Measurements from ENCODE around the gene SLC8A2. TPM values are rescaled to one million over a fixed set of nuclear protein-coding genes. Genes with fewer than 3 reads are reported as not detected.
A peak's percentile ranks its signal among the peaks of the same experiment; 100 is the strongest.
"Not testable (repeated sequence)": the region's sequence is repeated elsewhere in the genome, so short reads cannot be mapped to it uniquely, and the experiment has no call there.

Gene SLC8A2
- total RNA-seq, 1 donor from 2014 or later, result 0.27 TPM

DNA sequence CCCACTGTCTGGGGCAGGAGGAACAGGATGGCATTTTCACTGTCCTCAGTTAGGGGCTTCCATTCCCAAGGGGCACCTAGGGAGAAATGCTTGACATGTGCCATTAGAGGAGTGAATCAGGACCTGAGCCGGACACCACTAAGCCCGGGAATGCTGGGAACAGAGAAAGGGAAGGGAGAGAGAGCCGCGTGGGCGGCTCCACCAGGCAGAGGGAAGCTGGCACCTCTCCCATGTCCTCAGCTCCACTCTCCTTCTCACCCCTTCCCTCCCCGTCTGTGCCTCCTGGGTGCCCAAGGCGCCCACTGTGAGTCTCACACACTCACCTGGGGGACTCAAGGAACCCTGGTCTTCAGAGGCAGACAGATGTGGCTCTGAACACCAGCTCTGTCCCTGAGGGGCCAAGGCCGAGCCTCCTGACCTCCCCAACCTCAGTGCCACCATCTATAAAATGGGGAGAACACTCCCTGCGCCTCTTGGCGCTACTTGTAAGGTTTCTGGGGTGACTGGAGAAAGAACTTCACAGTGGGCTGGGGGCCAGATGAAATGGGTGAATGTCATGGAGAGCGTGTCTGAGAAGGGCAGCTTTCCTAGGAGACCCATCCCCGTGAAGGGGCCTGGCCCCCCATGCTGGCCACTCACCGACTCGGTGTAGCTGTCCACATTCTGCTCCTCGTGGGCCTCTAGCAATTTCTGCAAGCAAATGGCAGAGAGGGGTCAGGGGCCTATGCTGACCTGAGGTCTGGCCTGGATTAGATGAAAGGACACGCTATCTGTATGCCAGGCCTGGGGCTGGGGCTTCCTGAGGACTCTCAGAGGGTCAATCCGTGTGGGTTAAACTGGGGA is 17.6 kb upstream of the SLC8A2 start:
- DNase-seq (peak; percentile 11), ATAC-seq (no peak)
- Histone ChIP-seq H3K27ac (no peak overlapping the region), H3K27me3 (ENCODE audit: low read depth) (no peaks in the 10 kb centered on the region), H3K4me1 (peaks cover 8% of the 10 kb centered on the region), H3K9me3 (no peaks in the 10 kb centered on the region), H3K36me3 (peaks cover 64% of the 10 kb centered on the region), H3K4me3 (no peak overlapping the region)
- TF ChIP-seq, protein P1, sequence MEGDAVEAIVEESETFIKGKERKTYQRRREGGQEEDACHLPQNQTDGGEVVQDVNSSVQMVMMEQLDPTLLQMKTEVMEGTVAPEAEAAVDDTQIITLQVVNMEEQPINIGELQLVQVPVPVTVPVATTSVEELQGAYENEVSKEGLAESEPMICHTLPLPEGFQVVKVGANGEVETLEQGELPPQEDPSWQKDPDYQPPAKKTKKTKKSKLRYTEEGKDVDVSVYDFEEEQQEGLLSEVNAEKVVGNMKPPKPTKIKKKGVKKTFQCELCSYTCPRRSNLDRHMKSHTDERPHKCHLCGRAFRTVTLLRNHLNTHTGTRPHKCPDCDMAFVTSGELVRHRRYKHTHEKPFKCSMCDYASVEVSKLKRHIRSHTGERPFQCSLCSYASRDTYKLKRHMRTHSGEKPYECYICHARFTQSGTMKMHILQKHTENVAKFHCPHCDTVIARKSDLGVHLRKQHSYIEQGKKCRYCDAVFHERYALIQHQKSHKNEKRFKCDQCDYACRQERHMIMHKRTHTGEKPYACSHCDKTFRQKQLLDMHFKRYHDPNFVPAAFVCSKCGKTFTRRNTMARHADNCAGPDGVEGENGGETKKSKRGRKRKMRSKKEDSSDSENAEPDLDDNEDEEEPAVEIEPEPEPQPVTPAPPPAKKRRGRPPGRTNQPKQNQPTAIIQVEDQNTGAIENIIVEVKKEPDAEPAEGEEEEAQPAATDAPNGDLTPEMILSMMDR (IDR thresholded peaks at IDR 0.05), result no peak
- intact Hi-C loops (cut with DNase I), result no loop called here

DNA sequence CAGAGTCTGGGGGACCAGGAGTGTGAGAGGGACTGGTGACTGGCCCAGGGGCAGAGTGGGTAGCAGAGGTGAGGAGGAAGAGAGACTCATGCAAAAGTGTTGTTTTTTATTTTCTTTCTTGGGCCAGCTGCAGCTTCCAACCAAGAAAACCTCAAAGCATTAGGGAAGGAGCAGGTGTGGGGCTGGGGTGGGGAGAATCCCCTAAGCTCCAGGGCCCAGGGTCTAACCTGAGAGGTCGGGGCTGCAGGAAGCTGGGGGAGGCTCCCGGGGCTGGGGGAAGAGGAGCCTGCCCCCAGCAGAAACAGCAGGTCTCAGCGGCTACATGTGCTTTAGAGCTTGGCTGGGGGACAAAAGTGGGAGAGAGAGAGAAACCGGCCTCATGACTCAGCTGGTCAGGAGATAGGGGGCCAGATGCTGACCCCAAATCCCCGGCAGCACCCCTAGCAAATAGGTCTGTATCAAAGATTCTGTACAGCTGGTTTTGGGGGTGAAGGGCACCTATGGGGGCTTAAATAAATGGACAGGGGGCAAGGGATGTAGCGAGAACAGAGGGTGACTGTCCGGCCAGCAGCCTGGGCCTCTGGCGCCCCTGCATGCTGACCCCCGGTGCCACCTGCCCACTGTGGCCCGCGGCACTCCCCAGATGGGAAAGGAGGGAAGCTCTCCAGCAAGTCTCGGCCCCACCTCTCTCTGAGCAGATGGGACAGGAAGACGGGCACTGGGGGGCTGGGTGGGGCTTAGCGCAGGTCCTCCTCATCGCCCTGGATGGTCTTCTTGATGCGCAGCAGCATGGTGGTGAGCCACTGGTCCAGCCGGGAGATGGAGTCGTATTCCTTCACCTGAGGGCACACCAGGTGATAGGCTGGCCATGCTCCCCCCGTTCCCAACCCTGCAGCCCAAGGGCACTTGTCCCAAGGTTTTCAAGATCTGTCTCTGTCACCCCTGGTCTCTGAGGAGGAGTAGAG is 16.1 kb upstream of the SLC8A2 start:
- H3K27me3 ChIP-seq (ENCODE audit: low read depth), result no peaks in the 10 kb centered on the region
- DNase-seq, result peak; percentile 22
- ATAC-seq, result no peak
- no peak overlapping the region for H3K27ac ChIP-seq
- TF ChIP-seq, protein P1 (IDR thresholded peaks at IDR 0.05), result no peak
- intact Hi-C loops (cut with DNase I), result no loop called here
- H3K9me3 ChIP-seq, result no peaks in the 10 kb centered on the region
- H3K4me3 ChIP-seq, result no peak overlapping the region
- H3K36me3 ChIP-seq, result peaks cover 49% of the 10 kb centered on the region
- peaks cover 16% of the 10 kb centered on the region for H3K4me1 ChIP-seq

DNA sequence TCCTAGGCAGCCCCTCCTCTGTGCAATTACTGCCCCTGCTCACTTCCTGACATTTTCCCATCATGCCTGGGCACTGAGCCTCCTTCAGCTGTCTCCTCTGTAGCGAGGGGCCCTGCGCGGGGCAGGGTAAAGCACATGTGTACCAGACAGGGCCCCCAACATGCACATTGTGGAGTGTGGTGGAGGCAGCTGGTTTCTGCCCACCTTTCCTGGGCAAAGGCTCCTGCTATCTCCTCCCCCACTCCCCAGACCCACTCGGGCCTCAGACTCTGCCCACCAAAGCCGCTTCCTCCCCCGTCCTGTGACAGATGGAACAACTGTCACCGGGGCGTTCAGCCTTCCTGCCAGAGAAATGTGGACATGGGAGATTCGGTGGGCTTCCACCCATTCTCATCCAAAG is 15.2 kb upstream of the SLC8A2 start:
- TF ChIP-seq, protein P1 (IDR thresholded peaks at IDR 0.05), result no peak
- ATAC-seq (no peak), DNase-seq (no peak)
- Histone ChIP-seq H3K27me3 (ENCODE audit: low read depth) (no peaks in the 10 kb centered on the region), H3K4me1 (peaks cover 16% of the 10 kb centered on the region), H3K4me3 (no peak overlapping the region), H3K27ac (no peak overlapping the region), H3K36me3 (peaks cover 40% of the 10 kb centered on the region), H3K9me3 (no peaks in the 10 kb centered on the region)
- intact Hi-C loops (cut with DNase I), result no loop called here

DNA sequence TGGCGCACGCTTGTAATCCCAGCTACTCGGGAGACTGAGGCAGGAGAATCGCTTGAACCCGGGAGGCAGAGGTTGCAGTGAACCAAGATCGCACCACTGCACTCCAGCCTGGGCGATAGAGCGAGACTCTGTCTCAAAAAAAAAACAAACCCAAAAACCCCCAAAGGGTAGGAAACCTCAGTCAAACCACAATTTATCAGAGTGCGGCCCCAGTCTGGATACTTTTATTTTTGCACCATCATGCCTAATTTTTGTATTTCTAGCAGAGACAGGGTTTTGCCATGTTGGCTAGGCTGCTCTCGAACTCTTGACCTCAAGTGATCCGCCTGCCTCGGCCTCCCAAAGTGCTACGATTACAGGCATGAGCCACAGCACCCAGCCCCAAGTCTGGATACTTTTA is 14.5 kb upstream of the SLC8A2 start:
- ATAC-seq; intact Hi-C loops (cut with DNase I); H3K27me3 ChIP-seq (ENCODE audit: low read depth); H3K27ac ChIP-seq; H3K9me3 ChIP-seq; DNase-seq; H3K4me3 ChIP-seq: not testable (repeated sequence)
- Histone ChIP-seq H3K36me3 (peaks cover 33% of the 10 kb centered on the region), H3K4me1 (peaks cover 16% of the 10 kb centered on the region)

DNA sequence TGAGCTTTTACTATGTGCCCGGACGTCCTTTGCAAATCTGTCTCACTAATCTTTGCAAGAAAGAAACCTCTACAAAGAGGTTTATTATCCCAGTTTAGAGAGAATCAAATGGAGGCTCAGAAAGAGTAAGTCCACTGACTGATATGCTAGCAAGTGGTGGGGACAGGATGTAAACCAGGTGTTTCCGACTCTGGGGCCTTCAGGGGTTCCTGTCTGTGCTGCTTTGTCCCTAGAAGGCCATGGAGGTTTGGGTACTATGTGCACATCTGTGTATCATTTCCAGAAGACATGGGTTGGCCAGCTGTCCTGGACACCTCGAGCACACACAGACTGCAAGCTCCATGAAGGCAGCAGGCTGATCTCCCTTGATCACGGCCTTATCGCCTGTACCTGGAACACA is 13.5 kb upstream of the SLC8A2 start:
- DNase-seq (no peak), ATAC-seq (no peak)
- peak overlapping the region; percentile 65 for H3K4me3 ChIP-seq
- no peaks in the 10 kb centered on the region for H3K27me3 ChIP-seq (ENCODE audit: low read depth)
- TF ChIP-seq, protein P1 (IDR thresholded peaks at IDR 0.05), result no peak
- H3K27ac ChIP-seq, result no peak overlapping the region
- intact Hi-C loops (cut with DNase I), result no loop called here
- peaks cover 25% of the 10 kb centered on the region for H3K36me3 ChIP-seq
- no peaks in the 10 kb centered on the region for H3K9me3 ChIP-seq
- peaks cover 16% of the 10 kb centered on the region for H3K4me1 ChIP-seq

Data from lower lobe of right lung (tissue), 2 donors.